HepG2 (cell line): Measurements from ENCODE around the gene COQ8B. TPM values are rescaled to one million over a fixed set of nuclear protein-coding genes. Genes with fewer than 3 reads are reported as not detected.

ENCODE experiments used
- AGO1 ChIP-seq: fragments of 200-400 bp; formaldehyde crosslinking; IDR thresholded peaks from 2 replicates; pipeline ENCODE4 v1.6.1; 2017; ENCODE audit warnings: mild to moderate bottlenecking, low read depth, low read length, moderate library complexity; ENCODE audit not compliant: poor library complexity, severe bottlenecking
- ARHGAP35 ChIP-seq: sonication (generic); formaldehyde crosslinking; IDR thresholded peaks from 2 replicates; pipeline ENCODE4 v1.9.0; 2022; ENCODE audit warnings: mild to moderate bottlenecking, inconsistent platforms, moderate library complexity, missing genetic modification reagents, borderline replicate concordance
- ATAD3A ChIP-seq: sonication (generic); formaldehyde crosslinking; IDR thresholded peaks from 2 replicates; pipeline ENCODE4 v1.4.0; 2020; ENCODE audit warnings: missing genetic modification reagents
- ATF7 ChIP-seq, 2 experiments: fragments of 450-650 bp in 1 of 2; sonication (generic) in 1 of 2; formaldehyde crosslinking in 1 of 2; IDR thresholded peaks; 2 replicates each; pipeline versions ENCODE4 v1.4.0 to v1.6.1; 2016 to 2020; ENCODE audit warnings: antibody characterized with exemption in 1 of 2, mild to moderate bottlenecking in 1 of 2, missing genetic modification reagents in 1 of 2
- ATRX ChIP-seq: sonication (generic); formaldehyde crosslinking; IDR thresholded peaks from 2 replicates; pipeline ENCODE4 v1.4.0; 2020; ENCODE audit warnings: missing genetic modification reagents, borderline replicate concordance
- CBX1 ChIP-seq: IDR thresholded peaks from one replicate; pipeline ENCODE4 v1.6.1; 2016; ENCODE audit warnings: antibody characterized with exemption, low read depth
- CENPT ChIP-seq: sonication (generic); formaldehyde crosslinking; IDR thresholded peaks from 2 replicates; pipeline ENCODE4 v1.8.0; 2022; ENCODE audit warnings: low read depth, mild to moderate bottlenecking, moderate library complexity, missing genetic modification reagents
- ERF ChIP-seq: IDR thresholded peaks from 2 replicates; pipeline ENCODE4 v1.6.1; 2018; ENCODE audit warnings: missing biosample characterization, missing genetic modification reagents
- HDAC6 ChIP-seq: fragments of 200-600 bp; sonication (generic); IDR thresholded peaks from 2 replicates; pipeline ENCODE4 v1.7.0; 2017; ENCODE audit warnings: mild to moderate bottlenecking, antibody characterized with exemption, low read length, low read depth
- KAT8 ChIP-seq: IDR thresholded peaks from 2 replicates; pipeline ENCODE4 v1.6.1; 2016; ENCODE audit warnings: missing genetic modification reagents, missing compliant biosample characterization
- MAZ ChIP-seq, 2 experiments: sonication (generic) in 1 of 2; formaldehyde crosslinking in 1 of 2; IDR thresholded peaks; 2 replicates each; pipeline versions ENCODE4 v1.5.0 to v1.6.1; 2012 to 2020; ENCODE audit warnings: low read depth in 2 of 2, mild to moderate bottlenecking in 2 of 2, borderline replicate concordance in 1 of 2, improper control_type of control experiment in 1 of 2, low read length in 1 of 2, missing genetic modification reagents in 1 of 2, moderate library complexity in 1 of 2
- MED1 ChIP-seq: sonication (generic); formaldehyde crosslinking; IDR thresholded peaks from 2 replicates; pipeline ENCODE4 v1.4.0; 2020; ENCODE audit warnings: missing genetic modification reagents
- MEIS1 ChIP-seq: sonication (generic); formaldehyde crosslinking; IDR thresholded peaks from 2 replicates; pipeline ENCODE4 v1.9.0; 2021; ENCODE audit warnings: mild to moderate bottlenecking, missing genetic modification reagents, moderate library complexity, borderline replicate concordance
- NFIB ChIP-seq: sonication (generic); formaldehyde crosslinking; IDR thresholded peaks from 2 replicates; pipeline ENCODE4 v1.9.0; 2021; ENCODE audit warnings: missing genetic modification reagents, mild to moderate bottlenecking, borderline replicate concordance
- RAD21 ChIP-seq: fragments of 450-650 bp; formaldehyde crosslinking; IDR thresholded peaks from 2 replicates; pipeline ENCODE4 v1.5.0; 2020; ENCODE audit warnings: mild to moderate bottlenecking
- SIN3B ChIP-seq: fragments of 150-350 bp; IDR thresholded peaks from 2 replicates; pipeline ENCODE4 v1.6.1; 2014; ENCODE audit warnings: low read length
- SNAI1 ChIP-seq: sonication (generic); formaldehyde crosslinking; IDR thresholded peaks from 2 replicates; pipeline ENCODE4 v1.5.0; 2020; ENCODE audit warnings: mild to moderate bottlenecking, missing genetic modification reagents, borderline replicate concordance
- SNAPC2 ChIP-seq: sonication (generic); formaldehyde crosslinking; IDR thresholded peaks from 2 replicates; pipeline ENCODE4 v1.8.1; 2022; ENCODE audit warnings: mild to moderate bottlenecking, missing genetic modification reagents
- STAG1 ChIP-seq: sonication (generic); formaldehyde crosslinking; IDR thresholded peaks from 2 replicates; pipeline ENCODE4 v1.4.0; 2020; ENCODE audit warnings: missing genetic modification reagents
- TEAD2 ChIP-seq: sonication (generic); formaldehyde crosslinking; IDR thresholded peaks from 2 replicates; pipeline ENCODE4 v1.9.0; 2021; ENCODE audit warnings: missing genetic modification reagents
- ZFP1 ChIP-seq: IDR thresholded peaks from 2 replicates; pipeline ENCODE4 v1.6.1; 2016
- ZNF232 ChIP-seq: sonication (generic); formaldehyde crosslinking; IDR thresholded peaks from 2 replicates; pipeline ENCODE4 v1.4.0; 2020; ENCODE audit warnings: missing genetic modification reagents, borderline replicate concordance
- ZNF501 ChIP-seq: sonication (generic); formaldehyde crosslinking; IDR thresholded peaks from 2 replicates; pipeline ENCODE4 v1.5.1; 2020; ENCODE audit warnings: mild to moderate bottlenecking, moderate library complexity, missing genetic modification reagents
- ZNF562 ChIP-seq: sonication (generic); formaldehyde crosslinking; IDR thresholded peaks from 2 replicates; pipeline ENCODE4 v1.8.0; 2022; ENCODE audit warnings: missing genetic modification reagents, borderline replicate concordance
- ZSCAN12 ChIP-seq: sonication (generic); formaldehyde crosslinking; IDR thresholded peaks from 2 replicates; pipeline ENCODE4 v1.9.0; 2021; ENCODE audit warnings: mild to moderate bottlenecking, missing genetic modification reagents
- ZSCAN25 ChIP-seq: sonication (generic); formaldehyde crosslinking; IDR thresholded peaks from 2 replicates; pipeline ENCODE4 v1.8.0; 2022; ENCODE audit warnings: mild to moderate bottlenecking, missing genetic modification reagents
- polyA plus RNA-seq, 8 experiments: library from polyadenylated mRNA; depleted of rRNA in 3 of 8; stranded (reverse) in 7 of 8; unstranded in 1 of 8; fragments of >200 nt; fragmentation: Illumina TruSeq in 4 of 8; extraction: Trizol in 4 of 8; gene quantifications; 2 replicates each; pipeline versions ENCODE4 v1.2.1 to v1.2.3, GENCODE V29; 2011 to 2016; ENCODE audit warnings: low read depth in 4 of 8, missing spikeins in 1 of 8, mixed read lengths in 1 of 8; ENCODE audit not compliant: insufficient read depth in 1 of 8
- total RNA-seq, 5 experiments: library from RNA; depleted of rRNA; stranded (reverse); fragments of >200 nt; fragmentation: Illumina TruSeq; extraction: Trizol; gene quantifications; 2 replicates each; pipeline ENCODE4 v1.2.3, GENCODE V29; 2016; ENCODE audit warnings: low read depth in 1 of 5
- TF ChIP-seq, protein P1 (sequence below): sonication (generic); formaldehyde crosslinking; IDR thresholded peaks from 2 replicates; pipeline ENCODE4 v1.4.0; 2020; ENCODE audit warnings: missing genetic modification reagents, mild to moderate bottlenecking, borderline replicate concordance
- TF ChIP-seq, protein P2 (sequence below): sonication (generic); formaldehyde crosslinking; IDR thresholded peaks from 2 replicates; pipeline ENCODE4 v1.5.0; 2020; ENCODE audit warnings: missing genetic modification reagents

Gene COQ8B
- total and polyA plus RNA-seq, 2 of the 13 experiments (the other 11 are each of a cell fraction or from before 2014, with no cell fraction given): 12.3 to 17.2 TPM

DNA sequence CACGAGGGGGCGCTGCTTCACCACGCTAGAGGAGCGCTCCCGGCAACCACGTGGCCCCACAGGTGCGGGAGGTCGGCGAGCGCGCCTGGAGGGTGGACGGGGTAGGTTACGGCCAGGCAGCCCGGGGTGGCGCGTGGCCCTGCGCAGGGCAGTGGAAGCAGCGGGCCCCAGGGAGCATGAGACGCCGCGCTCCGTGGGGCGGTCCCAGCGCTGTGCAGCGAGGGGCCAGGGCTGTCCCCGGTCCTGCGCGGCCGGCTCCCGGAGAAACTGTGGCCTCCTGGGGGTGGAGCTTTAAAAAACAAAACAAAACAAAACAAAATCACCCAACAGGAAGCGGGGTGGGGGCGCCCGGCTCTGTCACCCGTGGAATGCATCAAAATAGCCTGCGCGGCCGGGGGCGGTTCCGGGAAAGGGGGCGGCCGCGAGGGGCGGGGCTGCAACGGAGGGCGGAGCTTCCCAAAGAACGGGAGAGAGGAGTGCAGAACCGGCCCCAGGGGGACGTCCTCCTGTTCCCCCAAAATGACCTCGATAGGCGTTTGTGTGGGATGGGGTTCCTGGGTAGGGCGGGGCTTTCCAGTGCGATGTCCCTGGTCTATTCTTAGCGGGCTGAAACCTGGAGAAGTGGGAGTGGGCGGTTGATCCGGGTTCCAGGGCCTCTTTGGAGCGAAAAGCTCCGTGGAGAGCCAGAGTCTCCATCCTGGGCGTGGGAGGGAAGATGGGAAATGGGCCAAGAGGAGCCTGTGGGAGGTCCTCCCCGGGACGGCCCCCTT, 53.6 kb downstream of the COQ8B start (continued):
- TF ChIP-seq ATF7 (IDR thresholded peaks at IDR 0.05): no peak
- no peak for TF ChIP-seq ATF7 (CRISPR knock-in tag; IDR thresholded peaks at IDR 0.05)
- TF ChIP-seq TEAD2: peak; percentile 53; the same call in 1 of the 2 replicates
- TF ChIP-seq MEIS1 (CRISPR knock-in tag): no peak
- 0 out of 2 replicates have a peak, but pooled peaks have one; percentile 65 for TF ChIP-seq CENPT (CRISPR knock-in tag)
- peak; percentile 67; the same call in 1 of the 2 replicates for TF ChIP-seq ERF (CRISPR knock-in tag)
- TF ChIP-seq, protein P1, sequence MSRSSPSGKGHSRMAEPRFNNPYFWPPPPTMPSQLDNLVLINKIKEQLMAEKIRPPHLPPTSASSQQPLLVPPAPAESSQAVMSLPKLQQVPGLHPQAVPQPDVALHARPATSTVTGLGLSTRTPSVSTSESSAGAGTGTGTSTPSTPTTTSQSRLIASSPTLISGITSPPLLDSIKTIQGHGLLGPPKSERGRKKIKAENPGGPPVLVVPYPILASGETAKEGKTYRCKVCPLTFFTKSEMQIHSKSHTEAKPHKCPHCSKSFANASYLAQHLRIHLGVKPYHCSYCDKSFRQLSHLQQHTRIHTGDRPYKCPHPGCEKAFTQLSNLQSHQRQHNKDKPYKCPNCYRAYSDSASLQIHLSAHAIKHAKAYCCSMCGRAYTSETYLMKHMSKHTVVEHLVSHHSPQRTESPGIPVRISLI (CRISPR knock-in tag): no peak
- TF ChIP-seq ATRX: no peak
- TF ChIP-seq SIN3B: no peak
- TF ChIP-seq CBX1: no peak
- TF ChIP-seq MED1 (CRISPR knock-in tag): peak; percentile 48; the same call in 1 of the 2 replicates
- TF ChIP-seq, protein P2, sequence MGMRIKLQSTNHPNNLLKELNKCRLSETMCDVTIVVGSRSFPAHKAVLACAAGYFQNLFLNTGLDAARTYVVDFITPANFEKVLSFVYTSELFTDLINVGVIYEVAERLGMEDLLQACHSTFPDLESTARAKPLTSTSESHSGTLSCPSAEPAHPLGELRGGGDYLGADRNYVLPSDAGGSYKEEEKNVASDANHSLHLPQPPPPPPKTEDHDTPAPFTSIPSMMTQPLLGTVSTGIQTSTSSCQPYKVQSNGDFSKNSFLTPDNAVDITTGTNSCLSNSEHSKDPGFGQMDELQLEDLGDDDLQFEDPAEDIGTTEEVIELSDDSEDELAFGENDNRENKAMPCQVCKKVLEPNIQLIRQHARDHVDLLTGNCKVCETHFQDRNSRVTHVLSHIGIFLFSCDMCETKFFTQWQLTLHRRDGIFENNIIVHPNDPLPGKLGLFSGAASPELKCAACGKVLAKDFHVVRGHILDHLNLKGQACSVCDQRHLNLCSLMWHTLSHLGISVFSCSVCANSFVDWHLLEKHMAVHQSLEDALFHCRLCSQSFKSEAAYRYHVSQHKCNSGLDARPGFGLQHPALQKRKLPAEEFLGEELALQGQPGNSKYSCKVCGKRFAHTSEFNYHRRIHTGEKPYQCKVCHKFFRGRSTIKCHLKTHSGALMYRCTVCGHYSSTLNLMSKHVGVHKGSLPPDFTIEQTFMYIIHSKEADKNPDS (CRISPR knock-in tag): no peak
- no peak for TF ChIP-seq ATAD3A
- TF ChIP-seq ZNF232 (CRISPR knock-in tag): peak; percentile 74
- TF ChIP-seq SNAPC2 (CRISPR knock-in tag): no peak
- peak; percentile 98 for TF ChIP-seq RAD21 (CRISPR knock-in tag)
- peak; percentile 85; the same call in 1 of the 2 replicates for TF ChIP-seq ARHGAP35 (CRISPR knock-in tag)
- no peak for TF ChIP-seq ZFP1 (CRISPR knock-in tag)
- no peak for TF ChIP-seq HDAC6
- peak; percentile 44 for TF ChIP-seq AGO1
- TF ChIP-seq STAG1 (CRISPR knock-in tag): peak; percentile 98
- no peak for TF ChIP-seq MAZ (IDR thresholded peaks at IDR 0.05; ENCODE audit: borderline replicate concordance, low read depth, low read length)
- TF ChIP-seq MAZ (CRISPR knock-in tag; IDR thresholded peaks at IDR 0.05; ENCODE audit: low read depth): peak; percentile 66
- TF ChIP-seq ZNF562: no peak
- peak; percentile 58; the same call in 1 of the 2 replicates for TF ChIP-seq ZSCAN25
- no peak for TF ChIP-seq NFIB (CRISPR knock-in tag)
- TF ChIP-seq SNAI1 (CRISPR knock-in tag): no peak
- TF ChIP-seq KAT8 (CRISPR knock-in tag): peak; percentile 63
- peak; percentile 97 for TF ChIP-seq ZNF501
- peak; percentile 75; the same call in 1 of the 2 replicates for TF ChIP-seq ZSCAN12 (CRISPR knock-in tag)
